Measurements from ENCODE around the gene GALNT14.
"Not testable (repeated sequence)": the region's sequence is repeated elsewhere in the genome, so short reads cannot be mapped to it uniquely, and the experiment has no call there.

Gene GALNT14

DNA sequence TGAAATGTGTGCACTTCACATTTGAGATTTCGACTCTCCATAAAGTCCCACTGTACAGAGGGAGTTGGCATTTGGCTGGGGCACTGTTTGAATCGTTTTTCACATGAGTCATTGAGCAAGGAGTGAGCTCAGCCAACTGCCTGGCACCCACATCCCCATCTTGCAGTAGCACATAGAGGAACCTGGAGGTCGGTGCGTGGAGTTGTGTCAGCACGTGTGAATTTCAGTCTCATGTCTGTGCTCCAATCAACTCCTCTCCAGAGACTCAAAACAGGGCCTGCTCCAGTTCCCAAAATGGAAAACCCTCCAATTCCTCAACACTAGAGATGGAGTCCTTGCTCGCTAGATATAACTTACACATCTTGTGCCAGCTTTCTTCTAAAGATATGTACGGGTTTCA, 204.2 kb downstream of the GALNT14 start:
- no peak for DNase-seq

DNA sequence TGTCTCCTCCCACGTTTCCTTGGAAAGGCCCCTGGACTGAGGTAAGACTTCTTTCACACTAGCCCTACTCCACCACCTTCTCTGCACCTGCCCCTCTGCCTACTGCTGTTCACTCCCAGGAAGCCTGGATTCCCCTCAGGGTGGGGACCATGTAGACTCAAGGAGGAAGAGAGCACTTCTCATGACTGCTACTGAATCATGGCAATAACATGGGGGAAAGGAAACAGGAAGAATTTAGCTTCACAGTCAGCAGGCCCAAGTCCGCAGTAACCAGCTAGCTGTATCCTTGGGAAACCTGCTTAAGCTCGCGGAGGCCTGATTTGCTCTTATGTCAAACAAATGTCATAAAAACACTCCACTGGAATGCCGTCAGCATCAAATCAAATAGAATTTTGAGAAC, 204.7 kb downstream of the GALNT14 start:
- no peak for DNase-seq

DNA sequence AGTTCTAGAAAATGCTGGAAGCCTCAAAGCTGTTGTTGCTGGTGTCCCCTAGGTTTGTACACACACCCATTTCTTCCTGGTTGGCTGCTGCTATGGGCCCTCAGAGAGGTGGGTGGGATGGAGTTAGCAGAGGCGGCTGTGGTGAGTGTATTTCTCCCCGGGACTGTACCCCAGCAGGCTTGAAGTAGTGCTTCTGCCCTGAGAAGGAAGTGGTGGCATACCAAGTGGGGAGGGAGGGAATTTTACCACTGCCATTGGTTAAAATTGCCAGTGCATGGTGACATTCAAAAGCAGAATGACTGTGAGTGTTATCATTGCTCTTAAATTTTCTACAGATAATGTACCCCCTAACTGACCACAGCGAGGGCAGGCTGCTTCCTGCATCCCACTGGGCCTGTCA, 205.4 kb downstream of the GALNT14 start:
- no peak for DNase-seq

DNA sequence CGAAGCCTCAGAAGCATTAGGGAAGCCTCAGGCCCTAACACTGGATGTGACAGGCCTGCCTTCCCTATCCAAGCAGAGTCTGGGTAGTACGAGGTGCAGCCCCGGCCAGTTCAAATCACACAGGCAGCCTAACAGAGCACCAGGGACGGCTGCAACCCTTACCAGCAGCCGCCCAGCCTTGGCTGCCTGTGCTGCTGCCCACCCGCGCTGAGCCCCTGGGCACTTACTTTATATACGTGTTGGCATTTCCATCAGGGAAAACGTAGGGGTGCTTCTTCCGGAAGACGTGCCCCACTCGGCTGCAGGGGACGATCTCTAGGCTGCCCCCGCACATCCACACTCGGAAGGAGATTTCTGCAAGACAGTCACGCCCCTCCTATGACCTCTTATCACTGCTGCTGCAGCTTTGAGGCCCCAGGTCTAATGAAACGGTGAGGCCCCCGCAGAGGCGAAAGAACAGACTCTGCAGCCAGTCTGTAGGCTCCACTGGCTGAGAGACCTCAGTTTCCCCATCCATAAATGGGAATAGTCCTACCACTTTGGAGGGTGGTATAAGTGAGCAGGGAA, 206.3 kb downstream of the GALNT14 start:
- DNase-seq = no peak

DNA sequence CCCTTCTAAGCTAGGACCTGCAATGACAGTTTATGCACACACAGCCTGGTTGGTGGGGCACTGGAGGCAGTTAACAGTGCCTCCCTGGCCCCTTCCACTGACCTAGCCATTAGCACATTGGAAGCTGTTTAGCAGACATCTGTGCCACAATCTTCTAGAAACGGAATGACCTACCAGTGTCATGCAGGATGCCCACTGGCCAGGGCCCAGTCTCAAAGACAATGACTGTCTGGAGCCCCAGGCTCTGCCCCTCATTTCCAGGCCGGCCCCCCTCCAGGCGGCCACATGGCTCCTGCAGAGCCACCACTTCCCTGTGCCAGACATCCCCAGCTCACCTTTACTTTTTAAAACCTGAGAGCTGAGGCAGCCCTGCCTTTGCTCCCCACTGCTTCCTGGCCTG, 207.5 kb downstream of the GALNT14 start:
- no peak for DNase-seq

DNA sequence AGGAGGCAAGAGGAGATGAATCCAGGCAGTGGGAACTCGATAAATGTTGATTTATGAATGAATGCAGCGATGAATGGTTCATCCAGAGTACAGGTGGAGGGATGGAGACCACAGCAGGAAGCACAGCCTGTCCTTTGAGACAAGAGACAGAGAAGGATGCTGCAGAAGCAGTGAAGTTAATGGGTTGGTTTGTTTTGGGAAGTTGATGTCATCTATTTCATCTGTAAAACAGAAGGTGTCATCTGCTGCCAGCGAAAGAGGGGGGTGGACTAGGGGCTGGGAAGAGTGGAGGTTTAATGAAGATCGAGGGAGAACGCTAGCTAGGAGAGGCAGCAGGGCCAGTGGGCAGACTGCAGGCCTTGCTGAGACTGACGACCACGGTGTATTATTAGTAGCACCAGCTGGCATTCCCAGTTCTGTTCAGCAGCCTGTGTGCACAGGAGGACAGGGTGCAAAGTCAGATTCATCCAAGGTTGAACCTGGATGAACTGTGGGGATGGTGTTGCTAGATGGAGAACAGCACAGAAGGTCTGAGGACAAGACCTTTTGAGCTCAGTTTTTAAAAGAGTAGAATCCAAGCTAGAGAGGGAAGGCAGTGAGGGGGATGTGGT, 210.7 kb downstream of the GALNT14 start:
- no peak for DNase-seq

DNA sequence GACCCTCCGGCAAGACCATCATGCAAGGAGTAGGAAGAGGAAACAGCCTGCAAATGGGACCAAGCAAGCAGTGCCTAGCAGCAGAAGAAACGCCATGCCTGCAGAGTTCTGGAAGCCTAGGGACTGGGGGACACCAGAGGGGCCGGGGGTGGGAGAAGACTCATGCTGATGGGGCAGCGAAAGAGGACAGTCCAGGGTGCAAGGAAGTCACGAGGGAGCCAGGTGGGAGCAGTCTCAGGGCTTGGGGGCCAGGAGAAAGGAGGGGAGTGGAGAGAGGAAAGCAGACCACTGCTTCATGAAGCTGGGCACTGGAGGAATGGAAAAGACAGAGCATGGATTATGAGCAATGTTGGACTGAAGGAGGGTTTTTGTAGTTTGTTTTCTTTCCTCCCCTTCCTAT, 211.6 kb downstream of the GALNT14 start:
- DNase-seq = no peak

DNA sequence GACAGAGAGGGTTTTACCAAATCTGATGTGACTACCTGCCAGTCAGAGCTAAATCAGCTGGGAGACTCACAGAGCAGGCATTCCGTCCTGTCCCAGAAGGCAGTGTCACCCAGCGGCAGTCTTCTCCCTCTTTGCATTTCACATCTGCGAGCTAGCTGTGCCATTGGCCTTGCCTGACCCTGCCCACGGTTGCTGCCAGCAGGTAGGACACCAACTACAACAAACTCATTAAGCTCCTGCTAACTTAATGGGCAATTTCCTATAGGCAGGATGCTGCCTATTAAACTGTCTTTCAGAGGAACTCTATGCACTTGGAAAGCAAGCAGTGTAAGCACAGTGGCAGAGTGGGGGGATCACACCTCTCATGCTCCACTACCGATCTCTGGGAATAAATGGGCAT, 214.6 kb downstream of the GALNT14 start:
- no peak for DNase-seq

DNA sequence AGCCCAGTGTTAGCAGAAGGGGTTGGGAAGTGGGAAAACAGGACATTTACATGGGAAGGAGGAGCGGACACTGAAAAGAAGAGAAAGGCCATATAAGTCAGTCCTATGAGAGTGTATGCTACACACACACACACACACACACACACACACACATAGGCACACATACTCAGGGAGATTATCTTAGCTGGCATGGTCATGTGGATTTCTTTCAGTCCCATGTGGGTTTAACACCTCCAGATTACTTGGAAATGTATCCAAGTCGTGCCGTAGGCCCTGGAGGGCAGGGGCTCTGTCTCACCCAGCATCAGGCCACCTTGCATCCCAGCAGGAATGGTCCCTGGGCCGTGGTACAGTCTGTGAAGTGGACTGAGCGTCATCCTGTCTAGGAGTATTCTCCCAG, 217.7 kb downstream of the GALNT14 start:
- DNase-seq = no peak

DNA sequence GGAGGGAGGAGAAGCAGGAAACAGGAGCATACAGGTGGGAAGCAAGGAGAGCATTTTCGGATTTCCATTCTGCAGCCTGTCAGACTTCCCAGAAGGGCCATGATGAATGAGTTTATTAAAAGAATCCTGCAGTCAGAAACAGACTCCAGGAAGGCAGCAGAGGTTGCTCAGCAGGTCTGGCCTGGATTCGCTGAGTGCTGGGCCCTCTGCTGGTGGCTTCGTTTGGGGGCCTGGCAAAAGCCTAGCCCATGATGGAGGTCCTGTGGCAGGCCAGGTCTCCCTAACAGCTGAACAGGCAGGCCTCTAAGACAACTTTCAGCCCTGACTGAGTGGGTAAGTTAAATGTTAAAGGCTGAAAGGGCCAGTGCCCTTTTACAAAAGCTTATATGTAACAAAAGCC, 222.8 kb downstream of the GALNT14 start:
- DNase-seq = no peak

DNA sequence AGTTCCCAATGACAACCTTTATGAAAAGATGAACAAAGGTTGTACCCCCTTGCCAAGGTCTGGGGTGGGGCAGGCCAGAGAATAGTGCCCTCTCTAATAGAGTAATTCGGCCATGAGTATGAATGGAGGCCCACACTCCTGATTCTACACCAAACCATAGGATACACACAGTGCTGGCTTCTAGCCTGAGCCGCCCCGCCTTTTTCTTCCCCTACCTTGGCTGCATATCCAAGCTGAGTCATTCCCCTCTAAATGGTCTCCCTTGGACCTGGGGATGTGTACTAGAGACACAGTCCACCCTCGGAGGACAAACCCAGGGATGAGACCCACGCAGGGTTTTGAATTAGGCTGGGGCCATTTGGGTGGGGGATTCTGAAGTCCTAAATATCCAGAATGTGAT, 223.8 kb downstream of the GALNT14 start:
- no peak for DNase-seq

DNA sequence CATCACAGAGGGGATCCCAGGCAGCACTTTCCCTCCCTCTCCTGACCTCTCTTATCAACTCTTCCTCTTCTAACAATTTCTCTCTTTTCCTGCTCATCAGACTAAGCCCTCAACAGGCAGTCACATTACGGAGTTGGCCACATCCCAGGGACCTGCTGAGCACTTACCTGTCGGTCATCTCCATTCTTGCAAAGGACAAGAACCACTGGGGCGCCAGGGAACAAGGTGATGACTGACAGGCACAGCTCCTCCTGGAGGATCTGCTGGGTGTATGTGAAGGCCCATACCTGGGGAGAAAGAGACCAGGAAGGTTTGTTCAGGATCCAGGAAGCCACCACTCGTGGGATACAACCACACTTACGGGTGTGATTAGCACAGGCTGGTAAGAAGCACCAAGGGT, 226.2 kb downstream of the GALNT14 start:
- DNase-seq = no peak

DNA sequence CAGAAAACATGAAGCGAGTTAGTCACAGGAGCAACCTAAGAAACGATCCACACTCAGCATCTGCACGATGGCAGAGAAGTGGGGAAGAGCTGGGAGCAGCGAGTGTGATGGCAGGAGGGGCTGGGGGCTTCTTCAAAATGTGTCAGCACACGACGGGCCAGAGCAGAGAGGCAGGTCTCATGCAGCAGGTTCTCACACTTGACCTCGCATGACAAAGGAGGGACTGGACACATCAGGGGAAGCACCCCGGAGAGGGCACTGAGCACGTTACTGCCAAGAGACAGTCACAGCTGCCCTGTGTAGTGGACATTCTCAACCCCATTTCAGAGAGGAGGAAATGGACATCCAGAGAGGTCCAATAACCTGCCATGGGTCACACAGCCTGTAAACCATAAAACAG, 226.9 kb downstream of the GALNT14 start:
- no peak for DNase-seq

DNA sequence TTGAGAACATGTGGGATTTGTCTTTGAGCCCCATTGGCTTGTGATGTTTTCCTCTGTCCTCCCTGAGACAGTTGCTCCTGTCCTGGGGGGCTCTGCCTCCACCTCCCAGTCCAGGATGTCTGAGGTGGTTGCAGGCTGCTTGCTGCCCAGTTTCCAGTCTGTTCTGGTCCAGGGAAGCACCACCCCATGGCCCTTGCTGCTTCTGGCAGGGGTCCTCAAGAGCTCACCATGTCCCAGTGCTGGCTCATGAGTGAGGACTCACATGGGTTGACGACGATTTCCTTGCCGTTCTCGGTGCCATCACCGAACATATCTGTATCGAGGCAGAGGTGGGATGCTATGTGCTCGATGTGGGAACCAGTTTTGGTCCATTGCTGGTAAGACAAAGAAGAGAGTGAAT, 227.6 kb downstream of the GALNT14 start:
- DNase-seq = no peak

DNA sequence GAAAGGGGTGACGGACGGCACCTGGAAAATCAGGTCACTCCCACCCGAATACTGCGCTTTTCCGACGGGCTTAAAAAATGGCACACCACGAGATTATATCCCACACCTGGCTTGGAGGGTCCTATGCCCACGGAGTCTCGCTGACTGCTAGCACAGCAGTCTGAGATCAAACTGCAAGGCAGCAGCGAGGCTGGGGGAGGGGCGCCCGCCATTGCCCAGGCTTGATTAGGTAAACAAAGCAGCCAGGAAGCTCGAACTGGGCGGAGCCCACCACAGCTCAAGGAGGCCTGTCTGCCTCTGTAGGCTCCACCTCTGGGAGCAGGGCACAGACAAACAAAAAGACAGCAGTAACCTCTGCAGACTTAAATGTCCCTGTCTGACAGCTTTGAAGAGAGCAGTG, 233.8 kb downstream of the GALNT14 start:
- DNase-seq = not testable (repeated sequence)

DNA sequence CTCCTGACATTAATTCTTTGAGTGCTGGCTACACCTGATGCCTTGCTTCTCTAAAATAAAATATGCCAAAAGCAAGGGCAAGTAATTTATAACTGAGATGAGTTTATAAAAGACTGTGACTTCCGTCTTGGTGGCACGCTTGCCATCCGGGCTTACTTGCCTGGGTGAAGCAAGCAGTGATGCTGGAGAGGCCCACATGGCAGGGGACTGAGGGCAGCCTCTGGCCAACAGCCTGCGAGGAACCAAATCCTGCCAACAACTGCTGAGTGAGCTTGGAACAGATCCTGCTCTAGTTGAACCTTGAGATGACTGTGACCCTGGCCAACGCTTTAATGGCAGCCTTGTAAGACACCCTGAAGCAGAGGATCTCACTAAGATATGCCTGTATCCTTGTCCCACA, 234.9 kb downstream of the GALNT14 start:
- no peak for DNase-seq

DNA sequence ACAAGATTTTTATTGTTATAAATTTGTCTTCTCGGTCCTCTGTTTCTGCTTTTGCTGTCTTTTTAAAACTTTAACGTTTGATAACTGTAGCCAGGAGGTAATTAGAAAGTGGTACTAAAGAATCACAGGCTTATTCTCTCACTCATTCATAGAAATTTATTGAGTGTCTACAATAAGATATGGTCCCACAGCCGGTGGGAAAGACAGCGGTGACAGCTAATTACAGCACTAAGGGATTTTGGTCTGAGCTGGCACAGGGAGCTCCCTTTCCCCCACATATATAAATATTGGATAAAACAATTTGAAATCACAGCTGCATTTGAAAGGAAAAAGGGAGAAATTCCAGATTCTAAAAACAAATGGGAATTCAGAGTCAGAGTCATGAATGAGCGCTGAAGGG, 237.9 kb downstream of the GALNT14 start:
- no peak for DNase-seq

DNA sequence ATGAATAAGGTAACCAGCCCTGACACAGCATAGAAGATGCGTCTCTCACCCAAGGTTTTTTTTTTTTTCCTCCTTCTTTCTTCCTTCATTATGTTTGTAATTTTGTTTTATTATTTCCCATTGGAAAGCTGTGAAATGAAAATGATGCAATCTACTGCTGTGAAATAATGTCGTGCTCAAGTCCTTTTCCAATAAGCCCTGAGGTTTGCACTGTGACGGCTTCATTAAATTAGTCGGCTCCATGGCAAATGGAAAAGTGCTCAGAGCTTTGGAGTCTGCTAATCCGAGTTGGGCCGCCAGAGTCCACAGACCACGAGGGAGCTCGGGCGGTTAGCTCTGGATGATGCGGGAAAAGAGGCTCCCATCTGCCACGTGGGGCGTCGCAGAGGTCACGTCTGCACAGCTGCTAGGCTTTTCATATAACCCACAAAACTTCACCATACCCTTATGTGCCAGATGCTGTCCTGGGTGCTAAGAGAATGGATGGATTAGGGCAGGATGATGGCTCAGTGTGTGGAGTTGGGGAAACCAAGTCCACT, 238.7 kb downstream of the GALNT14 start:
- no peak for DNase-seq

DNA sequence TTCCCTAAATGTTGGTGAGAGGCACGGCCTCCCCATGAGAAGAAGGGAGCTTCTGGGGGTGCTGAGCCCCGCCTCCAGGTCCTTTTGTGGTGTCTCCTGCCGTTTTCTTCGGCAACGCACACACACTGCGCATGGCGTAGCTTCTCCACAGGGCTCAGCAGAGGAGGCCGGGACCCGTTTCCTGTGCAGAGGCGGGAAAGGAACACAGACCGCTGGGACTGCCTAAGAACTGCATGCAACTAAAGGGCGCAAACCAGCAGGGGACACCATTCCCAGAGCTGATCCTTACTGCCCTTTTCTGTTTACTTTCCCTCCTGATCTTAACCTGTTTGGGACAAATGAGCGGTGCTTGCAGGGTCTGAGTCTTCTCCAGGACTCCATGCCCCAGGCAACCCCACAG, 240.7 kb downstream of the GALNT14 start:
- no peak for DNase-seq

DNA sequence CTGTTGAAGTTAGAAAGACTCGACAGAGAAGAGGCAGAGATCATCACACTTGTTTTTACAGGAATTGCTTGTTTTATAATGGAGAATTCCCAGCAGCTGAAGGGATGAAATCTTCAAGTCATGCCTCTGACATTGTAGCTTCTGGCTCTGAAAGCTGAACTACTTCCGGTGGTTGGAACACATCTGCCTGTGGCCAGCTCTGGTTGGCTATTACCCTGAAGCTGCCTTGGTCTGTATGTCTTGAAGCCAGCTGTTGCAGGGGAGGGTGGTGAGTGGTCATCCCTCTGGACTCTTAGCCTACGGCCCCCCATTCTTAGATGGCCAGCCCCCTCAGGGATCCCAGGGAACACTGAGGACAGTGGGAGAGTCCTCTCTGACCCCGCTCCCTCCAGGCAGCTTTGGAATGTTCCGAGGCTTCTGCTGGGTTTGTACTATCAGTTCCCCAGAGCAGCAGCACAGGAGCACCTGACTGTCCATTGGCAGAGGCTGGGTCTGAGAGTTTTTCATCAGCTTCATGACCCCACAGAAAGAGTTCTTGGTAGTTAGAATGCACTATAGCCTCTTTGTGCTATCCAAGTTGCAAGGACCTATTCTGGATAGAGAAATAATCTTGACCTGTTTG, 243.6 kb downstream of the GALNT14 start:
- DNase-seq = no peak

DNA sequence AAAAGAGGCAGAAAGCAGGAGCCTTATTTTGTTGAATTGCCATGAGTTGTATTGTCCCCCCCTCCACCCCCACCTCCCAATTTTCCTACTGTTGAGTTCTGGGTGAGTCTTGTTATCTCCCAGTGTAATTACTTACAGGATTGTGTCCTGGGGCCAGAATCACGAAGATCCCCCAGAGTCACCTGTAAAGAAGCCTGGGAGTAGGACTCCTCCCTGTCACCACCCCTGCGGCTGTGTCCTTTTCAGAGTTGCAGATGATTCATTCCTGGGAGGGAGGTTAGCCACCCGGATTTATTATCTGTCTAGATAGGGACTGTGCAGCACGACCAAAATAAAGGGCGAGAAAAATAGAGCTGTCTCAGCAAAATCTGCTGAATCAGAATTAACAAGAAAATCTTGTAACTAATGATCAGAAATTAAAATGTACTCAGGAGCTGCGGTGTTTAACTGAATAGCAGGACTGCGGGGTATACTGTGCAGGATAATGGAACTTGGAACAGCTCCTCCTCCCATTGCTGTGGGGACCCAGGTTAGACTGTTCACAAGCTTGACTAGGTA, 249.3 kb downstream of the GALNT14 start:
- DNase-seq = no peak

DNA sequence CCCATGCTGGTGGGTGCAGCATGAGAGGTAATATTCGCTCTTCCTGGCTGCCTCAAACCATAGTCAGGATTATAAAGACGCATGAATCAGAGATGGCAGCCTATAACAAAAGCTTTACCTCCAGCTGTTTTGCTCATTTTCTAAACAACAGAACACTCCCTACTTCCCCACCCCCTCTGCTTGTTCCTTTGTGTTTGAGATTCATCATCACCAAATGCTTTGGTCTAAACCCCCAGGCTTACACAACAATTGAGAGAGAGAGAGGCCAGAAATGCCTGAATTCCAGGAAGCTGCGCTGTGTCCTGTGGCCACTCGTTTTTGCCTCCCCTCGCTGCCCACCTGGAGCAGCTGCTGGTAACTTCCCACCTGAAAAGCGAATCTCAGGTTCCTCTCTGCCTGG, 252.2 kb downstream of the GALNT14 start:
- DNase-seq = no peak

DNA sequence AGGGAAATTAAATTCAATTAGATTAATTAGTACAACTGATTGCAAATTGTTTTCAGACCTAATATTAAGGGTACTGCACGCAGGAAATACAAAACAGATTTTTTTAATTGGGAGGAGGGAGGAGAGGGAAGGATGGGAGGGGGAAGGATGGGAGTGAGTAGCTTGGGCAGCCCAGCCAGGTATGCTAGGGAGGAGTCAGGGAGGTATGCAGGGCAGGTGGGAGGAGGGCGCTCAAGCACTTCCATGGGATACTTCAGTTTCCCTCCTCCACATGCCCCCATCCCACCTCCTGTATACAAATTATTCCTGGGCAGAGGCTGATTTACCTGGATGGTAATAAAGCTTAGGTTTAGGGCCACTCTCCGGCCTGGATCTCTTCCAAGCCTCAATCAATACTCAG, 254.4 kb downstream of the GALNT14 start:
- no peak for DNase-seq

DNA sequence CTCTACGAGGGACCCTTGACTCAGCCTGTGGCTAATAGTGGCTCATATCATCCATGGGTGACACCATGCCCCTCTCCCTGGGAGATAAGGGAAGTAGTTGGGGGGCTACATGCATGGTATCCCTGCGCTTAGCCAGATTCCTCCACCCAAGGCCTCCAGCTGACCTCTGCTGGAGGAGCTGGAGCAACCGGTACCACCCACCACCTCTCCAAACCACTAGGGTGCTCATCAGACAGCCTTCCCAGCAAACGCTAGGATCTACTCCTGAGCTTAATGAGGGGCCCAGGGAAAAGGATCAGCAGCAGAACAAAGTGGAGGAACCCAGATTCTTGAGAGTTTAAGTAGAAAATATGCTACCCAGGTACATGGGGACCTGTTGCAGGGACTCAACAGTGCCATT, 255.1 kb downstream of the GALNT14 start:
- no peak for DNase-seq
